Hepatocyte (in vitro differentiated cells): ENCODE results near the gene TSKS. TPM values are rescaled to one million over a fixed set of nuclear protein-coding genes. Genes with fewer than 3 reads are reported as not detected.

ENCODE experiments used
- DNase-seq: peaks from one replicate; pipeline ENCODE4 v3.0.0-alpha.2; 2016; ENCODE audit warnings: low spot score
- H2AFZ ChIP-seq: fragments of 200-600 bp; sonication (generic); 2 replicates; pipeline ENCODE4 v1.6.0; 2016; ENCODE audit warnings: antibody characterized with exemption, mild to moderate bottlenecking
- H3K27ac ChIP-seq: fragments of 200-600 bp; sonication (generic); 2 replicates; pipeline ENCODE4 v1.5.1; 2016; ENCODE audit warnings: mild to moderate bottlenecking
- H3K27me3 ChIP-seq: fragments of 200-600 bp; sonication (generic); 2 replicates; pipeline ENCODE4 v1.6.1; 2016
- H3K36me3 ChIP-seq: fragments of 200-600 bp; sonication (generic); replicated peaks from 2 replicates; pipeline ENCODE4 v1.5.1; 2016; ENCODE audit warnings: low read depth; ENCODE audit not compliant: insufficient read depth
- H3K4me1 ChIP-seq: fragments of 200-600 bp; sonication (generic); 2 replicates; pipeline ENCODE4 v1.5.1; 2016; ENCODE audit warnings: mild to moderate bottlenecking, moderate library complexity; ENCODE audit not compliant: insufficient read depth
- H3K4me2 ChIP-seq: fragments of 200-600 bp; sonication (generic); 2 replicates; pipeline ENCODE4 v1.6.0; 2016
- H3K4me3 ChIP-seq: fragments of 200-600 bp; sonication (generic); 2 replicates; pipeline ENCODE4 v1.5.1; 2016; ENCODE audit warnings: mild to moderate bottlenecking
- H3K79me2 ChIP-seq: fragments of 200-600 bp; sonication (generic); 2 replicates; pipeline ENCODE4 v1.6.0; 2017; ENCODE audit warnings: mild to moderate bottlenecking
- H3K9me2 ChIP-seq: fragments of 200-600 bp; sonication (generic); replicated peaks from 2 replicates; pipeline ENCODE4 v1.6.0; 2017; ENCODE audit warnings: mild to moderate bottlenecking; ENCODE audit not compliant: insufficient read depth
- H3K9me3 ChIP-seq: fragments of 200-600 bp; sonication (generic); 2 replicates; pipeline ENCODE4 v1.5.1; 2016; ENCODE audit warnings: low read depth, mild to moderate bottlenecking
- H4K20me1 ChIP-seq: fragments of 200-600 bp; sonication (generic); 2 replicates; pipeline ENCODE4 v1.6.0; 2016; ENCODE audit warnings: mild to moderate bottlenecking; ENCODE audit not compliant: insufficient read depth, poor library complexity, severe bottlenecking
- CTCF ChIP-seq: fragments of 200-600 bp; sonication (generic); IDR thresholded peaks from 2 replicates; pipeline ENCODE4 v1.5.1; 2016; ENCODE audit warnings: antibody characterized with exemption, mild to moderate bottlenecking; ENCODE audit not compliant: poor library complexity
- EZH2 ChIP-seq: fragments of 200-600 bp; sonication (generic); IDR thresholded peaks from 2 replicates; pipeline ENCODE4 v1.6.1; 2016; ENCODE audit warnings: antibody characterized with exemption, mild to moderate bottlenecking, borderline replicate concordance
- EZH2phosphoT487 ChIP-seq: fragments of 200-600 bp; sonication (generic); IDR thresholded peaks from one replicate; pipeline ENCODE4 v1.6.1; 2018; ENCODE audit warnings: antibody characterized with exemption, mild to moderate bottlenecking, low read depth, moderate library complexity; ENCODE audit not compliant: unreplicated experiment, severe bottlenecking
- WGBS: methylation state at CpG from one replicate; pipeline ENCODE4 v1.1.6; 2016; ENCODE audit warnings: low lambda C conversion rate; ENCODE audit errors: missing lambda C conversion rate; 5-methylcytosine and 5-hydroxymethylcytosine counted together
- polyA plus RNA-seq: library from polyadenylated mRNA; unstranded; fragments of >200 nt; fragmentation: Nextera tagmentation; extraction: Ambion mirVana; gene quantifications from 2 replicates; pipeline ENCODE4 v1.2.1, GENCODE V29; 2016
- total RNA-seq: library from RNA; depleted of rRNA; stranded (reverse); fragments of >200 nt; gene quantifications from 2 replicates; pipeline ENCODE4 v1.2.3, GENCODE V29; 2014

Gene TSKS
- total and polyA plus RNA-seq, 2 experiments from 2014 or later, result not detected

GRCh38 chr19:49696115-49696514 lies 67.0 kb downstream of the TSKS start:
- H2AFZ ChIP-seq, result no peak overlapping the region
- H4K20me1 ChIP-seq, result no peaks in the 10 kb centered on the region
- no peak overlapping the region for H3K27ac ChIP-seq
- no peaks in the 10 kb centered on the region for H3K9me2 ChIP-seq
- H3K36me3 ChIP-seq, result no peaks in the 10 kb centered on the region
- H3K9me3 ChIP-seq, result no peaks in the 10 kb centered on the region
- no peaks in the 10 kb centered on the region for H3K79me2 ChIP-seq
- H3K4me1 ChIP-seq, result peaks cover 3% of the 10 kb centered on the region
- no peak overlapping the region for H3K4me3 ChIP-seq
- H3K27me3 ChIP-seq, result peaks cover 5% of the 10 kb centered on the region
- TF ChIP-seq EZH2phosphoT487, result no peak
- TF ChIP-seq CTCF, result no peak
- no peak for TF ChIP-seq EZH2
- WGBS, result 70% methylated on average over 6 of the region's 6 CpGs
- no peak overlapping the region for H3K4me2 ChIP-seq
- no peak for DNase-seq

GRCh38 chr19:49692147-49692506 lies 71.0 kb downstream of the TSKS start:
- WGBS, result 67% methylated on average over 10 of the region's 16 CpGs
- TF ChIP-seq EZH2, result no peak
- no peak for TF ChIP-seq EZH2phosphoT487
- no peak for TF ChIP-seq CTCF
- peaks cover 5% of the 10 kb centered on the region for H3K27me3 ChIP-seq
- H2AFZ ChIP-seq, result no peak overlapping the region
- H3K79me2 ChIP-seq, result no peaks in the 10 kb centered on the region
- no peaks in the 10 kb centered on the region for H3K9me3 ChIP-seq
- H3K27ac ChIP-seq, result no peak overlapping the region
- no peaks in the 10 kb centered on the region for H3K9me2 ChIP-seq
- H3K4me3 ChIP-seq, result no peak overlapping the region
- H3K4me1 ChIP-seq, result peaks cover 17% of the 10 kb centered on the region
- no peaks in the 10 kb centered on the region for H3K36me3 ChIP-seq
- no peaks in the 10 kb centered on the region for H4K20me1 ChIP-seq
- no peak for DNase-seq
- H3K4me2 ChIP-seq, result peak overlapping the region; percentile 97

- H4K20me1 ChIP-seq, result no peaks in the 10 kb centered on the region
- H3K9me3 ChIP-seq, result no peaks in the 10 kb centered on the region
- peak overlapping the region; percentile 63 for H3K4me3 ChIP-seq
- no peaks in the 10 kb centered on the region for H3K36me3 ChIP-seq
- H3K9me2 ChIP-seq, result no peaks in the 10 kb centered on the region
- H3K27ac ChIP-seq, result no peak overlapping the region
- 12% methylated on average over 24 of the region's 39 CpGs for WGBS
- H3K79me2 ChIP-seq, result no peaks in the 10 kb centered on the region
- peak overlapping the region; percentile 97 for H3K4me2 ChIP-seq
- peaks cover 17% of the 10 kb centered on the region for H3K4me1 ChIP-seq
- TF ChIP-seq EZH2phosphoT487, result no peak
- no peak for TF ChIP-seq CTCF
- no peak for TF ChIP-seq EZH2
- DNase-seq, result peak; percentile 79
- peak overlapping the region; percentile 90 for H2AFZ ChIP-seq
- peaks cover 5% of the 10 kb centered on the region for H3K27me3 ChIP-seq
Measured at GRCh38 chr19:49691243-49692146, 71.6 kb downstream of the TSKS start.
